HG02970 (cell line): ENCODE measurements around the gene HOMER1.

Experiments used
- ATAC-seq: cut with Tn5 transposase; IDR thresholded peaks from one replicate; pipeline ENCODE4 v1.9.1; 2021; ENCODE audit warnings: mild to moderate bottlenecking, moderate library complexity, moderate number of reproducible peaks; ENCODE audit not compliant: unreplicated experiment, low FRiP score

HOMER1 gene, protein sequence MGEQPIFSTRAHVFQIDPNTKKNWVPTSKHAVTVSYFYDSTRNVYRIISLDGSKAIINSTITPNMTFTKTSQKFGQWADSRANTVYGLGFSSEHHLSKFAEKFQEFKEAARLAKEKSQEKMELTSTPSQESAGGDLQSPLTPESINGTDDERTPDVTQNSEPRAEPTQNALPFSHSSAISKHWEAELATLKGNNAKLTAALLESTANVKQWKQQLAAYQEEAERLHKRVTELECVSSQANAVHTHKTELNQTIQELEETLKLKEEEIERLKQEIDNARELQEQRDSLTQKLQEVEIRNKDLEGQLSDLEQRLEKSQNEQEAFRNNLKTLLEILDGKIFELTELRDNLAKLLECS

DNA sequence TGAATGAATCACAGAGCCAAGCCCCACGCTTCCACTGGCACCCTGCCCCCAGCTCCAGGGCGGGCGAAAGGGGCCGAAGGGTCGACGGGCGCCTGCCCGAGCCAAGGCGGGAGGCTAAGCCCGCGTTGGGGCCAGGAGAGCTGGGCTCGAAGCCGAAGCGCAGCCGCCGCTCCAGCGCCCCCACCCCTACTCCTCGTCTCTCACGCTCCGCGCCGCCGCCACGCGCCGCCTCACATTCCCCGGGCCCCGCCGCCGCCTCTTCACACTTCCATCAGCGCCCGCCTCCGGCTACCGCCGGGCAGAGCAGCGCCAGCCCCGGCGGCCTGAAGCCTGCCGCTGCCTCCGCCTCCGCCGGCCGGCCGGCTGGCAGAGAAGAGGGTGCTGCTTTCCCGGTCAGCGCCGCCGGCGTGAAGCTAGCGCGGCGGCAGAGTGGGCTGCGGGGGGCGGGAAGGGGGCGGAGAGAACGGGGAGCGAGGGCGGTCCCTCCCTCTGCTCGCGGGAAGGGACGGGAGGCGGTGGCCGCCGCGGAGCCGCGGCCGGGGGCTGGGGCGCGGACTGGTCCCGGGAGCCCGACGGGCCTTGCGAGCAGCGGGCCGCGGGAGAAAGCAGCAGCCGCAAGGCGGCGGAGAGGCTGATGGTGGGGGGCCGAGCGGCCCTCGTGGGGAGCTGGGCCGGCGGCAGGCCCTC, at the start of gene HOMER1:
TSS of gene HOMER1 (minus strand) at position 431 of the 687 bp plus-strand sequence. CDS start 1,360 bp downstream, outside the sequence.
- ATAC-seq = peak; percentile 50

DNA sequence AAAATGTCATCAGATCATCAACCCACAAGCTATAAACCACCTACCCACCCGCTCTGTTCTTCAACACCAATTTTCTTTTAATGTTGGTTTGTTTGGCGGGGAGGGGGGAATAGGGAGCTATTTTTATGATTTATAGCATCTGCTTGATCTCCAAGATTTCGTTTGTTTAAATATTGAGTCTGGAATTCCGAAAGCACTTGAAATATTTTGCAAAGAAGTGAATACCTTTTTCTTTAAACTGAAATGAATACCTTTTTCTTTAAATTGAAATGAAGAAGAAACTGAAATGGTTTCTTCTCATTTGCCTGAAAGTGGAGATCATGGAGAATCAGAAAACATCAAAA, 49.3 kb upstream of the HOMER1 start:
- ATAC-seq = no peak

DNA sequence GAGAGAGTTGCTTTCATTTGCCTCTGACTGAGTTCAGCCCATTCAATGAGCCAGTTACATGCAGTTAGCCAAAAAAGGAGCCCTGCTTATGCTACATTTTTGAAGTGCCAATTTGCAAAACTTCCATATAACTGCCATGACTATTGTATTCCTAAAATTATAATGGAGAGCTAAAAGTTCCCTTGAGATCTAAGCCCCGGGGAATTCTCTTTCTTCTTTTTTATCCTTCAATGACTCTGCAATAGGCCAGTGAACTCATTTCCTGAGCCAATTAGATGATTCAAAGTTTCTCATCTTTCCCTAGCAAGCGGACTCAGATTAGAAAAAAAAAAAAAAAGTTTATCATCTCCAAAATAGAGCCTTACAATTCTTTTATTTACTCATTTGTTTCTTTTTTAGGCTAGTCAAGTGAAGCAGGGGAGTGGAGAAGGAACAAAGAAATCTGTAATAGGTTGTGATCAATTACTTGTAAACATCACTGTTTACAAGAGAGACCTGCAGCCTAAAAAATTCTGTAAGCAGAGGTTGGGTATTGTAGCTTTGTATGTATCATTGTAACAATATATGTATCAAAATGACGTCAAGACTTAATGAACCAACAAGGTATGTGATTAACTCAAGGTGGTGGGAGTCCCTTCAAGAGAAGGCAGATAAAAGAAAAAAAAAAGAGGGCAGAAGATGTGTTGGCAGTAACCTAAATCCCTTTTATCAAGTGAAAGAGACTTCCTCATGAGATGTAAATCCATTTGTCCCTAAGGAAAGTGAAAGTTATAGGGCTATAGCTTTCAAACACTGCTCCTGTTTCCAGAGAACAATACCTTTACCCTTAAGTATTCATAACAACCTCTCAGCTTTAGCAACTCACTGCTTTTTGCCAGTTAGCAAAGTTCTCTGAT, 48.7 kb upstream of the HOMER1 start:
- ATAC-seq = no peak

DNA sequence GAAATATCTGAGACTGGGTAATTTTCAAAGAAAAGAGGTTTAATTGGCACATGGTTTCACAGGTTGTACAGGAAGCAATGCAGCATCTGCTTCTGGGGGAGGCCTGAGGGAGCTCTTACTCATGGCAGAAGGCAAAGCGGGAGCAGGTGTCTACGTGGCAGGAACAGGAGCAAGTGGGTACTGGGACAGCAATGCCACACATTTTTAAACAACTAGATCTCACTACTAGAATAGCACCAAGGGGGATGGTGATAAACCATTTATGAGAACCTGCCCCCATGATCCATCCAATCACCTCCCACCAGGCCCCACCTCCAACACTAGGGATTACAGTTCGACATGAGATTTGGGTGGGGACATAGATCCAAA, 47.6 kb upstream of the HOMER1 start:
- ATAC-seq = peak; percentile 22

DNA sequence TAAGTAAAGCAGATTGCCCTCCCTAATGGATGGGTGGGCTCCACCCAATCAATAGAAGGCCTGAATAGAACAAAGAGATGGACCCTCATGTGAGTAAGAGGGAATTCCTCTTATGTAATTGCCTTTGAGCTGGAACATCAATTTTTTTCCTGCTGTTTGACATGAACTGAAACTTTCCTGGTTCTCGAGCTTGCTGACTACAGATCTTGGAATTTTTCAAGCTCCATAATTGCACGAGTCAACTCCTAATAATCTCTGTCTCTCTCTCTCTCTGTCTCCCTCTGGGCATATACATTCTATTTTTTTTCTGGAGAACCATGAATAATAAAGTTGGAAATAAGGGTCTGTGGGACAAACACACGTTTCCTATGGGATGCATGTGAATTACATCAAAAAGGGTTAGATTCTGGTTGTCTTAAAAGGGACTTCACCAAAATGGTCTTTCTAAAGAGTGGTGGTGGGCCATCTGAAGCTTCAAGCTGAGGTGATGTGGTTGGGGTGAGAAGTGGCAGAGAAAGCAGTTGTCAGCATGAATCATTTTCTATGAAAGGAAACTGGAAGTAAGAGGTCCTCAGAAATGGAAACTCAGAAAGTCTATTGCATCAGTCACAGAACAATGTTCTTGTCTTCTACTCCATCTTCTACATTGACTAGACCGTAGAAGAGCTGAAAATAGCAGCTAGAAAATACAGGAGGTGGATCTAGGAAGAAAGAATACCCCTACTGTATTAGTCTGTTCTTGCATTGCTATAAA, 47.0 kb upstream of the HOMER1 start:
- peak; percentile 59 for ATAC-seq

DNA sequence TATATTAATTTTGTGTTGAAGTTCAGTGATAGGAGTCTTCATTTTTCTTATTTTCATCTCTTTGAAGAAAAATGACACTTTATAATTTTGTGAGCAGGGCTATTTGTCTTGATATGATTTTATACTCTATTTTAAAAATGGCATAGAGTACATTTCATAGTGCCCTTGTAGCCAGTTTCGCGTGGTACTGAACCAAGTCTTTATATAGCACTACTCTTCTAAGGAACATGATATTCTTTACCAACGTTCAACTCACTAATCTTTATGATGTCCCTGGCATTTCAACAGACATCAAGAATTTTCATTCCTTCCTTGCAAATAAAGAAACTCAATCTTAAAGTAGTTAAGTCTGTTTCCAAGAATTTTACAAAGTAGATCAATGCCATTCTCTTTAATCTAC, 41.5 kb upstream of the HOMER1 start:
- no peak for ATAC-seq

DNA sequence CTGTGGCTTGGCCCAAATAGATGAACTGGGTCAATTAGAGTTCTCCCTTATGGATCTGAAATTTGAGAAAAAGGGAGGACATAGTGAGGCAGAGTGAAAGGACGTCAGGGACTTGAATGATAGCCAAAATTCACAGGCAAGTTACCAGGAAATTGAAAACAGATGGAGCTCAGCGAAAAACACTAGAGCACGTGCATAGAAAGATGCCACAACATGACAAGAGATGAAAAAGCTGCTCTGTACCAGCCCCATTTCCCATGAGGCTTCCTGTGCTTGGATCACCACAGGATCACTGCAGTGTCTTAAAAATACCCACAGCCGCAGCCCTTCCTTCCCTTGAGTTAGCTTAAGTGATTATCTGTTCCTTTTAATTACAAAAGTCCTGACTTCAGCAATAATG, 39.0 kb upstream of the HOMER1 start:
- ATAC-seq = no peak

DNA sequence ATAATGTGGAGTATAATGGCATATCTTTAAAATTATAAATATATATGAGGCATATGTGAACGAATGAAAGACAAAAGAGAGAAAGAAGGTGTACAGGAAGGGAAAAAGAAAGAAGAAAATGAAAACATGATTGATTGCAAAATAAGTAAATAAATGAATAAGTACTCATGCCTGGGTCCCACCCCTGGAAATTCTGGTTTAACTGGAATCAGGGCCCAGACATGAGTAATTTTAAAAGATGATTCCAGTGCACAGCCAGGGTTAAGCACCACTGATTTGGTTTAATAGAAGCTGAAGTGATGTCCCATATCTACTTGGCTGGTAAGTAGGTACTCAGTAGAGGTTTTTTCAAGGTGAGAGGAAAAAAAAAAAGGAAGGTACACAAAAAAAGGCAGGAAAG, 34.0 kb upstream of the HOMER1 start:
- no peak for ATAC-seq

DNA sequence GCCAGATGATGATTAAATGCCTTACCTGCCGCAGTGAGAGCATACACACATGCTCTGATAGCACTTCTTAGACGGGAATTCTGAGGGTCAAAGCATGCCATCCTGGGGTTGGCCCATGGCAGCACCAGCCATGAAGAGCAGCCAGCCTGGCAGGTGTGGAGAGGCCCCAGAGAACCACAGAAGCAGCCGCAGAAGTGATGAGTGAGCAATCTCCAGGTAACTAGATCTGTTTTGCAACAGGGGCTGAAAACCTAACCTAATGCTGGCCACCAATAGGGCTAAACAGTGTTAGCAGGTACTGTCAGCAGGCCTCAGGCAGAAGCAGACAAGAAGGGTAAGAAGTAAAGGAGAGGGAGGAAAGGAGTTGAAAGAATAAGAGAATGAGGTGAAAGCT, 33.5 kb upstream of the HOMER1 start:
- no peak for ATAC-seq

DNA sequence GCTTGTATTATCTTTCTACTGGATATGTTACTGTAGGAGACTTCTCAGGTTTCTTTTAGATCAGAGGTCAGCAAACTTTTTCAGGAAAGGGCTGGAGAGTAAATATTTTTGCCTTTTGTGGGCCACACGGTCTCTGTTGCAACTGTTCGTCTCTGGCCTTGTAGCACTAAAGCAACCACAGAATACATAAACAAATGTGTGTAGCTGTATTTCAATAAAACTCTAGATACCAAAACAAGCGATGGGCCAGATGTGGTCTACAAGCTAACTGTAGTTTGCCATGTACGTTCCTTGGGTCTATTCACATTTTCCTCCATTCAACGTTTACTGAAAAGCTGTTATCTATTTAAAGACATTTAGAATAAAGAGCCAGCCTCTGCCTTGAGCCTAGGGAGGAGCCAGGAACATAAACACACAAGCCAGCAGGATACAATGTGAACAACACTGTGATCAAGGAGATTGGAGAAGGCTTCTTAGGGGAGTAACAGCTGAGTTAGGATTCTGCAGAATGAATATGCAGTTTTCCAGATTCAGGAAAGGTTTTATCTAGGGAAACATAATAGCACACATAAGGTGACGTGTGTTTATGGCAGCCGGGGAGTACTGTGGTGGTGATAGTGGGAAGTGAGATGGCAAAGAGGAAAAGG, 33.0 kb upstream of the HOMER1 start:
- ATAC-seq = no peak

DNA sequence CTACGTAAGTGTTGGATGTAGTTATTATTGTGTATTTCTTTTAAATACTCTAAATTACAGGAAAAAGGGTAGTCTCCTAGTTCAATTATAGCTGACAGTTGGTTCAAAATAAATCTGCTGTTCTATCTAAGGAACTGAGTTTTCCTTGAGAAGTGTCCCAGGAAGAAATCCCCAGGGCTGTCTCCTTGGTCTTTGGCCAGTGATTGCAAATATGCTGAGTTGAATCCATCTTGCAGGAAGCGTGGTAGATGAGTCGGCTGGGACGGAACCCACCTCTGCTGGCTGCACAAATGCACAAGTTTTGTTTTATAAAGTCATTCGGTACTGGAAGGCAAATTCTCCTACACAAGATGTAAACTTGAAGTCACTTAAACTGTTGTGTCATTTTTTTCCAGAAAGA, 30.2 kb upstream of the HOMER1 start:
- ATAC-seq = no peak

DNA sequence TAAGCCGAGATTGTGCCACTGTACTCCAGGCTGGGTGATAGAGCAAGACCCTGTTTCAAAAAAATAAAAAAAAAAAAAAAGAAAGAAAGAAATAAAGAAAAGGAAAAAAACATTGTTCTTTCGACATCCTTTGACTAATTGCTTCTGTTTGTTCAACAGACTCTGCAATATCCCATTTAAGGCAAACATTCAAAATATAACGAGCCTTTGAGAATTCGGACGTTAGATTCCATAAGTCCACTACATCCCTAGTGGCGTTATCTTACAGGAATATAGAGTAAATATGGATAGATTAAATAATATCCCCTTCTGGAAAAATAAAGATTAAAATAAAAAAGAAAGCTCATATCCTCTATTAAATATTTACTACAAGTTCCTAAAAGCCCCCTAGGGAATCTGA, 27.0 kb upstream of the HOMER1 start:
- no peak for ATAC-seq

DNA sequence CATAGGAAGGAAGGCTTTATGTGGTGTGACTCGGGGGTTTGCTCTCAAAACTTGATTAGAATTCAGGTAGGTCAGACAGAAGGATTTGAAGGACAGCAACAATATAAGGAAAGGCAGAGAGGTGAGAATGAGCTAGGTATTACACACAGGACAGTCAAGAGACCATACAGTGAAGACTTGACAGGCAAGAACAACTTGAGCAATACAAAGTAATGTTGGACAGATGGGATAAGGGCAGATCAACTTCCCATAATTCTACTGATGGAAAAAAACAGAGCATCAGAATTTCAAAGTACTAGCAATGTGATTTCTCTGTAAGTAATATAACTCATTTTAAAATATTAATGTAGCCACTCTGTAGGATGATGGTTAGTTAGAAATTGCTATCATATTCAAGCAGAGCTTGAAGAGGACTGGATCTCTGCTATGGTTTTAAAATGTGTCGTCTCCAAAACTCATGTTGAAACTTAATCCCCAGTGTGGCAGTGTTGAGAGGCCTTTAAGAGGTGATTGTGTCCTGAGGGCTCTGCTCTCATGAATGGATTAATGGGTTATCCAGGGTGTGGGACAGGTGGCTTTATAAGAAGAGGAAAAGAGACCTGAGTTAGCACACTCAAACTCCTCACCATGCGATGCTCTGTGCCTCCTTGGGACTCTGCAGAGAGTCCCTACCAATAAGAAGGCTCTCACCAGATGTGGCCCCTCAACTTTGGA, 22.4 kb upstream of the HOMER1 start:
- ATAC-seq = no peak

DNA sequence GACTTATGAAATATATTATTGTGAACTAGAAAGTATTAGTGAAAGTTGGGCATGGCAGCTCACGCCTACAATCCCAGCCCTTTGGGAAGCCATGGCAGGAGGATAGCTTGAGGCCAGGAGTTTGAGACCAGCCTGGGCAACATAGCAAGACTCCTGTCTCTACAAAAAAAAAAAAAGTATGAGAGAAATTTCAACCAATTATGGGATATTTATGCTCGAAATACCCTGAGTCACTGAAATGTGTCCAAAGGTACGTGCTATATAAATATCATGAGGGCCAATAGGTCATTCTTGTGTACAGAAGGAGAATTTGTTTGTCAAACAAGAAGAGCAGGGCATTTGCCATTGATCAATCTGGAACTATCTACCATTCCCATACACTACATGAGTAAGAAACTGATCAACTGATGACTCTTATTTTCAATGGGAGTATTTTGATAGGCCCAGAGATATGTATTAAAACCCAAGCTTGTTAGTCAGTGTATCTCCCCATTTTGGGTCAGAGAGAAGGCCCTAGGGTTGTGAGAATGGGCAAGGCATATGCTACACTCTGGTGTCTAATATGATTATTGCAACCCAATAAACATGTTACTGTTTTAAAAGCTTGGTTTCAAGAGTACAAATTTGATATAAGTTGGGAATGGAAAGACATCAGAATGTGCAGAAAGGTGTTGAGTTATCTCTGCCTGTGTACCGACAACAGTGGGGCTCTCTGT, 21.7 kb upstream of the HOMER1 start:
- ATAC-seq = no peak

DNA sequence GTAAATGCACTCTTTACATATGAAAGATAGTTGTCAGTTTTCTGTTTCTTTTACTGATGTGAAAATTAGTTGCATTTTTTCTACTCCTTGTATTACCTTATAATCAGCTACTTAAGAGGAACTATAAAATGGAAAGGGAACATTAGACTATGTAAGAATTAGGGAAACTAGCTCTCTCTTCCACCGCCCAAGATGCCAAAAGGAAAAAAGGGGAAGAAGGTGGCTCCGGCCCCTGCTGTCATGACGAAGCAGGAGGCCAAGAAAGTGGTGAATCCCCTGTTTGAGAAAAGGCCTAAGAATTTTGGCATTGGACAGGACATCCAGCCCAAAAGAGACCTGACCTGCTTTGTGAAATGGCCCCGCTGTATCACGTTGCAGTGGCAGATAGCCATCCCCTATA, 15.2 kb upstream of the HOMER1 start:
- no peak for ATAC-seq

DNA sequence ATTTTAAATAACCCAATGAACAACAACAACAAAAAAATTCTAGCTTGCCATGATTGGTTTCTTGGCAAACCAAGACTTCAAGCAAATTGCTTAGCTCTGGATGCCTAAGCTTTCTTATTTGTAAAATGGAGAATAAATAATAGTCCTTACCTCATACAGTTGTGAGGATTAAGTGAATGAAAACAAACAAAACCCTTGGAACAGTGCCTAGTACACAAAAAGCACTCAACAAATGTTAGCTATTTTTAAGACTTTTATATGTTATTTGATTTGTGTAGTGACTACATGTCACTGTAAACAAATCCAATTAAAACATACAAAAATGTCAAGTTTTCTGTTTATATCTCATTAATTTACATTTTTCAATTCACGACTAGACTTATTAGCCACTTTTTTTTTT, 13.5 kb upstream of the HOMER1 start:
- ATAC-seq = no peak

DNA sequence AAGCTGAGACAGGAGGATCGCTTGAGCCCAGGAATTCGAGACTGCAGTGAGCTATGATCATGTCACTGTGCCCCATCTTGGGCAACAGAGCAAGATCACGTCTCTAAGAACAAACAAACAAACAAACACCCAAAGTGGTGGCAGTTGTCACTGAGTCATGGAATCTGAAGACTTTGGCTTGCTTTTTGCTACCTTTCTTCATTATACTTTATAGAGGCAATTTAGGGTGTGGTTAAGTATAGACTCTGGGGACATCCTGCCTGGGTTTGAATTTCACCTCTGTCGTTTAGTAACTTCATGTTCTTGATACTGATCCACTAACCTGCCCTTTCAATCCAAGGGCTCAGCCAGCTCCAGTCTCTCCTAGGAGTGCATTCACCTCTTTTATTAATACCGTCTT, 13.0 kb upstream of the HOMER1 start:
- no peak for ATAC-seq

DNA sequence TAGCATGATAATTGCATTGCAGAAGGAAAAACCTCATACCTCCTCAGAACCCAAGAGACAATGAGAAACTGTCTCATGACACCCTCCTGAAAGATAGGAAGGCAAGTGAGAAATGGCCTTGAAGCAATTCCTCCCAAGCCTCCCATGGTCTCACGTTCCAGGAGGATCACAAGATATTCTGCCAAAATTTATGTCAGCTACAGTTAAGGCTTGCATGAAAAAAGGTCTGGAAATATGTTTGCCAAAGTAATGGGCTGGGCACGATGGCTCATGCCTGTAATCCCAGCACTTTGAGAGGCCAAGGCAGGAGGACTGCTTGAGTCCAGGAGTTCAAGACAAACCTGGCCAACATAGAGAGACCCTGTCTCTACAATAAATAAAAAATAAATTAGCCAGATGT, 12.6 kb upstream of the HOMER1 start:
- ATAC-seq = no peak

DNA sequence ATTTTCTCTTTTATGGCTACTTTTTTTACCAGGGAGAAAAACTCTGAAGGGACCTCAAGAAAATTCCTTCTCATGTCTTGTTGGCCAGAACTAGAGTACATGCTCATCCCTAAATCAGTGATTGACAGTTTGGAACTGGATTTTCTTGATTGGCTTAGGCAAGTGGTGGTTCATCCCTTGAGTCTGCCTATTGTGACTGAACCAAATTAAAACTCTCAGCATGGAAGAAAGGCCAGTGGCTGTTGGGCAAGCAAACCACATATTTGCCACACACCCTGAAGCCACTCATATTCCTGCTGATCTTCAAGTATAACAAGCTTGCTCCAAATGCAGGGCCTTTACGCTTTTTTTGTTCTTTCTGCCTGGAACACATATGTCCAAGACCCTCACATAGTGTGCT, 7.2 kb upstream of the HOMER1 start:
- no peak for ATAC-seq
